Measurements from ENCODE around the gene DIP2C.

DIP2C gene

DNA sequence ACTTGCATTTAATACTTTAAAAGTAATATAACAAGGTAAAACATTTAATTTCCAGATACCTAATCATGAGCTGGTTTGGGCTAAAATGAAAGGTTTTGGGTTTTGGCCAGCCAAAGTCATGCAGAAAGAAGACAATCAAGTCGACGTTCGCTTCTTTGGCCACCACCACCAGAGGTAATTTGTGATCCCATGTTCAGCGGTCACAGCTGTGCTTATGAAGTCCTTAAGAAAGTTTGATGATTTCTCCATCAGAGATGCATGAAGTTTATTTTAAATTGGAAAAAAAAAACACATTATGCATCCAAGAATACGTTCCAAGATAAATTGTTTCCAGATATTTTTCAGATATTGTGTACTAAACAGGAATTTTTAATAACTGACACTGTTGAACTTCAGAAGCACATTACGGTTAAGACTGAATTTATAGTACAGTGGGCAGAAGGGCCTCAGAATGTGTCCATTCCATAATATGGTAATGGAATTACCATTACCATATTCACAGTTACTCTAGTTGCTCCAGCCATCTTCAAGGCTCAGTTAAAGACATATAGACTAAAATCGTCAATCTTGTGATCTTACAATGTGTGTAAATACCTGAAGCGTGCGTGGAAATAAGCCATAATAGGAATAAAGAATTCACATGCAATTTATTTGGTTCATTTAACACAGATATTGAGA lies 447.4 kb downstream of the DIP2C start:
- no peak for DNase-seq

DNA sequence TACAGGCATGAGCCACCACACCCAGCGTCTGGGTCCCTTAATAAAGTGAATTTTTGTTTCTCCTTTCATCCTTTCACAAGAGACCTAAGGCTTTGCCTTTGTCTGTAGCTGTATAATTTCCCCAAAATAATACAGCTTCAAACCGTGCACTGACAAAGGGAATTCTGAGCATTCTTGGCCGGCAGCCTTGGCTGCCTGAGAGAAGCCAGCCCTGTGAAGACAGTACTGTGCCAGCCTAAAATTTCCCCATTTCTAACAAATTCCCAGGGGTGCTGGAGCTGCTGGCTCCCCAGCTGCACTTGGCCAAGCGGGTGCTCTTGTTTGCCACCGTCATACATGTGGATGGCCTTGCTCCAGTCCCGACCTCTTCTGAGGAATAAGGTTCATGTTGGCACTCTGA lies 448.0 kb downstream of the DIP2C start:
- DNase-seq = no peak

DNA sequence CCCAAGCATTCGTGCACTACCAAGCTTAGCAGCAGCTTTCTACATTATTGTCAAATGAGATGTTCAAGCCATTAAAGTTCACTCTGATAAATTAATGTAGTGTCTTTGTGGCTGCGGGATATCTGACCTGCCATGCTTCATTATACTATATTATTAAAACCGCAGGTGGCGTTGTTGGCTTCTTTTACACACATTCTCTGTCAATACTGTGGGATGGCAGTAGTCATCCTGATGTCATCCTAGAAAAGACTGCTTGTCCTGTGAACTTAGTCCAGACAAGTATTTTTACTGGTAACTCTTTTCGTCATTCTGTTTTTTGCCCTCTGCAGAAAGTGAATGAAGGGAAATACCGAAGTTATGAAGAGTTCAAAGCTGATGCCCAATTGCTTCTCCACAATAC lies 450.4 kb downstream of the DIP2C start:
- no peak for DNase-seq

DNA sequence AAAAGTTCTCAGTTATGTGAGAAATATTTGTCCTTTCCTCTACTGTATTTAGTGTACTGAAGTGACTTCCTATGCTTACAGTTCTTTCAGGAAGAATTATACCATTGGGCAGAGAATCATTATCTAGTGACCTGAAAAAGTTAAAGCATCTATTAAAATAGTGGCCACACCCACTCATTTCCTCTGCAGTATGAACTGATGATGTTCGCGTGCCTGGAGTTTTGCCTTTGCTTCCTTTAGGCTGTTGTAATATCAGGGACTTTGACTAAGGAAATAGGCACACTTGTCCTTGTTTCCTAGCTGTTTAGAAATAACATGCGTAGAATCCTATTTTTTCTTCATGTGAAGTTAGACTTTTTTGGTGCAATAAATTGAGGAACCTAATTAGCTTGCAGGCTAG lies 453.6 kb downstream of the DIP2C start:
- DNase-seq = no peak

- no peak for DNase-seq
Observed at GRCh38 chr10:234708-235406, 454.6 kb downstream of the DIP2C start.

DNA sequence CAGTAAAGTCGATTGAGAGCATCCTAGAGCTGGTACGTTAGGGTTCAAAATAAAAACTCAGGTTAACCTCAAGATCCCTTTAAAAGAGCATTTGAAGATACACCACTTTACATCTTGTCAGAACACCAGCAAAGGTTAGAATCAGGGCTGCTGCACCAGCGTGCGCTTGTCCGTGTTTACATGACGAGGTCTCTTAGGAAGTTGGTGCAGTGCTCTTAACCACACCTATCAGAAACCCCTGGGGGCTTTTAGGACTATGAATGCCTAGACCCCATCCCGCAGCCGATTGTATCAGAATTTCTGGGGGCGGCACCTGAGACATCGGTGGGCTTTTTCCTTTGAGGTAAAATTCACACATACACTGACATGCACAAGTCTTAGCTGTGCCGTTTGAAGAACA lies 456.6 kb downstream of the DIP2C start:
- DNase-seq = no peak

DNA sequence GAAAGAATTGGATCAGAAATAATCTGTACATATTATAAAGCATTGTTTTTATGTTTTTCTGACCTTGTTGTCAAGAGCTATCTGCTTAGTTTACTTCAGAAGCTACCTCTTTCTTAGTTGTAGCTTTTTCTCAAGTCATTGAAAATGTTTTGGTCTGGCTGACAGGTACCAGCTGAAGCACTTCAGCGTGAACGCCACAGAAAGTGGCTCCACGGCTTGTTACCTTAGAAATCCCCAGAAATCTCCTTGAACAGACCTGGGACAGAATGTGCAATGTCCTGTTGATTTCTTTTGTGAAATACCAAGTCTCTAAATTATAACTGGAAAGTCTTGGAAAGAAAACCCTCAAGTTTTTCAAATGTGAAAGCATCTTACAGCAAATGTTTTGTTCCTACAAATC lies 457.4 kb downstream of the DIP2C start:
- DNase-seq = no peak

DNA sequence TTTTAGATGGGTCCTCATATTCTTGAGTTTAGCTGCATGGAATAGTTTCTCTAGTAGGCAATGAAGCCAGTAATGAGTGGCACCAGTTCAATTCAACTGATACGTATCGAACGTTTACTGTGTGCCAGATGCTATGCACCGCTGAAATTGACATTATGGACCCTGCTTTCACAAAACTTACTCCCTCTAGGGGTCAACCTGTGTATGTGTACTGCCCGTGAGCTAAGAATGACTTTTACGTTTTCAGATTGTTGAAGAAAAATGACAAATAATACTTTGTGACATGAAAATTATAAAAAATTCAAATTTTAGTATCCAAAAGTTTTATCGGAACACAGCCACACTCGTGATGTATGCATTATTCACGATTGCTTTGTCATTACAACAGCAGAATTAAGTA lies 458.7 kb downstream of the DIP2C start:
- no peak for DNase-seq

GRCh38 chr10:228366-228765 lies 461.1 kb downstream of the DIP2C start:
- DNase-seq = no peak

GRCh38 chr10:227014-227413 lies 462.5 kb downstream of the DIP2C start:
- no peak for DNase-seq

DNA sequence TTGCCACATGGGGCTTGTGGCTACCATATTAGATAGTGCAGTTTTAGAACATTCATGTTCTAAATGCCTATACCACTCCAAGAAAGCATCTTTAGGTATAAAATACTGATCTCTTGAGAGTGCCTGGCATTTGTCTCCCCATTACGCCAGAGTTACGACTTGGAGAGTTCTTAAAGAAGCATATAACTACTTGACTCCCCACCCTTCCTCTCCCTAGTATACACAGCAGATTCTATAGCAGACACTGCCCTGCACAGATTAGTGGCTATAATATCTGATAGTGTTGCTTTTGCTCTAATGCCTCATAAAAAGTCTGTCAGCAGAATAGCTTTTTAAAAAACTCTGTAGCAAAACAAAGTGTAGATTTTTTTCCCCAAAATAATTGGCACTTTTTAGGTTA lies 463.4 kb downstream of the DIP2C start:
- DNase-seq = no peak

GRCh38 chr10:224571-224970 lies 464.9 kb downstream of the DIP2C start:
- no peak for DNase-seq

Data from SW 1271 (cell line).